ENCODE measurements around the gene OPTN.

- TF ChIP-seq, protein P1, sequence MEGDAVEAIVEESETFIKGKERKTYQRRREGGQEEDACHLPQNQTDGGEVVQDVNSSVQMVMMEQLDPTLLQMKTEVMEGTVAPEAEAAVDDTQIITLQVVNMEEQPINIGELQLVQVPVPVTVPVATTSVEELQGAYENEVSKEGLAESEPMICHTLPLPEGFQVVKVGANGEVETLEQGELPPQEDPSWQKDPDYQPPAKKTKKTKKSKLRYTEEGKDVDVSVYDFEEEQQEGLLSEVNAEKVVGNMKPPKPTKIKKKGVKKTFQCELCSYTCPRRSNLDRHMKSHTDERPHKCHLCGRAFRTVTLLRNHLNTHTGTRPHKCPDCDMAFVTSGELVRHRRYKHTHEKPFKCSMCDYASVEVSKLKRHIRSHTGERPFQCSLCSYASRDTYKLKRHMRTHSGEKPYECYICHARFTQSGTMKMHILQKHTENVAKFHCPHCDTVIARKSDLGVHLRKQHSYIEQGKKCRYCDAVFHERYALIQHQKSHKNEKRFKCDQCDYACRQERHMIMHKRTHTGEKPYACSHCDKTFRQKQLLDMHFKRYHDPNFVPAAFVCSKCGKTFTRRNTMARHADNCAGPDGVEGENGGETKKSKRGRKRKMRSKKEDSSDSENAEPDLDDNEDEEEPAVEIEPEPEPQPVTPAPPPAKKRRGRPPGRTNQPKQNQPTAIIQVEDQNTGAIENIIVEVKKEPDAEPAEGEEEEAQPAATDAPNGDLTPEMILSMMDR (IDR thresholded peaks at IDR 0.05), result no peak
- no peak for TF ChIP-seq POLR2A (IDR thresholded peaks at IDR 0.05)
Measured at GRCh38 chr10:13173616-13174015, 73.7 kb downstream of the OPTN start.

All from stomach (tissue), 4 donors.